HCT116 (cell line): Measurements from ENCODE around the gene MAN2B1. TPM values are rescaled to one million over a fixed set of nuclear protein-coding genes. Genes with fewer than 3 reads are reported as not detected.

Source experiments
- ATAC-seq: fragments of 200-7000 bp; cut with Tn5 transposase; 2 replicates; pipeline ENCODE4 v1.9.1; 2020; ENCODE audit warnings: mild to moderate bottlenecking, moderate library complexity
- BruUV-seq: library from RNA; stranded (reverse); fragments of 400-500 nt; replicated peaks from 2 replicates; lab custom pipeline; 2021; lab: Mats Ljungman, UMichigan
- CTCF ChIA-PET: fragments of 300-600 bp; sonication (Branson Sonifier 250); formaldehyde crosslinking; loops from one replicate; lab custom pipeline; 2021; ENCODE audit warnings: antibody characterized with exemption; lab: Charles Lee
- POLR2A ChIA-PET: fragments of 300-600, 350-600 bp; sonication (Branson Sonifier 250); formaldehyde crosslinking; loops from one replicate; lab custom pipeline; 2021; ENCODE audit warnings: antibody characterized with exemption; lab: Charles Lee
- RAD21 ChIA-PET, 2 experiments: fragments of 300-600 bp; sonication (Branson Sonifier 250); formaldehyde crosslinking; loops; one replicate each; lab custom pipeline; 2023; ENCODE audit warnings: low total read pairs in 2 of 2; ENCODE audit not compliant: uncharacterized antibody in 2 of 2, unreplicated experiment in 2 of 2, low non-redundant PET in 1 of 2; lab: Charles Lee
- DNase-seq: peaks from one replicate; pipeline ENCODE4 v3.0.0-alpha.2; 2010; ENCODE audit warnings: low read depth, low spot score
- H2AFZ ChIP-seq: fragments of 200-600 bp; shearing (Covaris generic), sonication (generic); 2 replicates; pipeline ENCODE4 v1.6.1; 2017; ENCODE audit warnings: low read depth, mixed run types, mixed read lengths, antibody characterized with exemption, low read length; ENCODE audit not compliant: poor library complexity, severe bottlenecking
- H3K27ac ChIP-seq: 2 replicates; pipeline ENCODE4 v1.5.1; 2012; ENCODE audit warnings: low read depth, low read length
- H3K27me3 ChIP-seq: fragments of 200-600 bp; sonication (generic); 2 replicates; pipeline ENCODE4 v1.6.1; 2016; ENCODE audit warnings: mixed run types, low read length, mixed read lengths; ENCODE audit not compliant: insufficient read depth
- H3K36me3 ChIP-seq, 2 experiments: fragments of 200-500 bp in 1 of 2; fragments of 200-600 bp in 1 of 2; sonication (Bioruptor generic) in 1 of 2; sonication (generic) in 1 of 2; 2 replicates each; pipeline versions ENCODE4 v1.5.1 to v1.6.1; 2014 to 2016; ENCODE audit warnings: low read length in 2 of 2, inconsistent platforms in 1 of 2, mixed read lengths in 1 of 2, mixed run types in 1 of 2; ENCODE audit not compliant: insufficient read depth in 2 of 2, control insufficient read depth in 1 of 2
- H3K4me1 ChIP-seq, 2 experiments: fragments of 200-600 bp in 1 of 2; sonication (generic) in 1 of 2; 2 replicates each; pipeline versions ENCODE4 v1.5.1 to v1.6.1; 2012 to 2017; ENCODE audit warnings: low read length in 2 of 2, inconsistent platforms in 1 of 2, mild to moderate bottlenecking in 1 of 2, mixed read lengths in 1 of 2, mixed run types in 1 of 2, moderate library complexity in 1 of 2; ENCODE audit not compliant: insufficient read depth in 2 of 2, control insufficient read depth in 1 of 2
- H3K4me2 ChIP-seq: fragments of 200-600 bp; sonication (generic); 2 replicates; pipeline ENCODE4 v1.6.1; 2017; ENCODE audit warnings: mixed run types, low read length, mixed read lengths
- H3K4me3 ChIP-seq, 2 experiments: fragments of 200-600 bp in 1 of 2; sonication (generic) in 1 of 2; replicated peaks in 1 of 2; 2 replicates each; pipeline ENCODE4 v1.5.1; 2011 to 2016; ENCODE audit warnings: low read length in 2 of 2, control low read depth in 1 of 2, low read depth in 1 of 2, mild to moderate bottlenecking in 1 of 2, mixed read lengths in 1 of 2, mixed run types in 1 of 2
- H3K79me2 ChIP-seq: fragments of 200-600 bp; sonication (generic); 2 replicates; pipeline ENCODE4 v1.6.1; 2017; ENCODE audit warnings: mild to moderate bottlenecking, mixed run types, low read length, moderate library complexity, mixed read lengths; ENCODE audit not compliant: insufficient read depth
- H3K9ac ChIP-seq: fragments of 200-600 bp; sonication (generic); 2 replicates; pipeline ENCODE4 v1.6.1; 2016; ENCODE audit warnings: low read length, mixed read lengths
- H3K9me2 ChIP-seq: fragments of 200-600 bp; sonication (generic), shearing (Covaris generic); 2 replicates; pipeline ENCODE4 v1.6.1; 2017; ENCODE audit warnings: mixed run types, mild to moderate bottlenecking, moderate library complexity; ENCODE audit not compliant: insufficient read depth
- H3K9me3 ChIP-seq, 2 experiments: fragments of 200-500 bp in 1 of 2; fragments of 200-600 bp in 1 of 2; sonication (Bioruptor generic) in 1 of 2; sonication (generic) in 1 of 2; 2 replicates each; pipeline ENCODE4 v1.6.1; 2014 to 2017; ENCODE audit warnings: low read length in 2 of 2, mixed read lengths in 2 of 2, inconsistent platforms in 1 of 2, low read depth in 1 of 2, mild to moderate bottlenecking in 1 of 2, mixed run types in 1 of 2, moderate library complexity in 1 of 2; ENCODE audit not compliant: control insufficient read depth in 1 of 2, insufficient read depth in 1 of 2
- H4K20me1 ChIP-seq: fragments of 200-600 bp; sonication (generic), shearing (Covaris generic); 2 replicates; pipeline ENCODE4 v1.6.1; 2017; ENCODE audit warnings: mixed run types, mild to moderate bottlenecking, moderate library complexity; ENCODE audit not compliant: insufficient read depth
- ELF1 ChIP-seq: IDR thresholded peaks from 2 replicates; pipeline ENCODE4 v1.6.1; 2012; ENCODE audit warnings: low read depth, borderline replicate concordance
- EZH2phosphoT487 ChIP-seq: fragments of 200-600 bp; IDR thresholded peaks from 2 replicates; pipeline ENCODE4 v1.6.1; 2018; ENCODE audit warnings: antibody characterized with exemption, borderline replicate concordance
- JUND ChIP-seq: IDR thresholded peaks from 2 replicates; pipeline ENCODE4 v1.6.1; 2012
- POLR2AphosphoS5 ChIP-seq: IDR thresholded peaks from 2 replicates; pipeline ENCODE4 v1.6.1; 2011; ENCODE audit warnings: mild to moderate bottlenecking, low read depth, low read length, moderate library complexity
- REST ChIP-seq: IDR thresholded peaks from 2 replicates; pipeline ENCODE4 v1.6.1; 2012; ENCODE audit warnings: low read depth
- intact Hi-C: fragments of 100-400 bp; cut with micrococcal nuclease; formaldehyde crosslinking; loops from 2 replicates; pipeline ENCODE4 v1.10.0; 2022
- total RNA-seq: library from RNA; stranded (reverse); gene quantifications from one replicate; pipeline ENCODE4 v1.2.1, GENCODE V29; 2021; ENCODE audit not compliant: unreplicated experiment
- TF ChIP-seq, protein P1 (sequence below): IDR thresholded peaks from 2 replicates; pipeline ENCODE4 v1.6.1; 2012
- TF ChIP-seq, protein P2 (sequence below): IDR thresholded peaks from 2 replicates; pipeline ENCODE4 v1.6.1; 2012

Gene MAN2B1
- total RNA-seq, 1 experiment from 2014 or later, result 48.3 TPM

GRCh38 chr19:12606796-12607195, 59.7 kb downstream of the MAN2B1 start:
- no peak overlapping the region for H3K9ac ChIP-seq
- peaks cover 11% of the 10 kb centered on the region for H3K79me2 ChIP-seq
- no peak overlapping the region for H3K4me2 ChIP-seq
- no peak overlapping the region for H3K27ac ChIP-seq
- H4K20me1 ChIP-seq, result no peaks in the 10 kb centered on the region
- no peaks in the 10 kb centered on the region for H3K27me3 ChIP-seq
- CTCF ChIA-PET, result no interaction called here
- no peak for DNase-seq
- no peak overlapping the region for H2AFZ ChIP-seq
- BruUV-seq, result no TSS peak
- H3K4me1 ChIP-seq, result peaks cover 2 to 5% of the 10 kb centered on the region in 2 experiments; a peak in 2 of 4 replicates
- intact Hi-C loops, result no loop called here
- no peak for ATAC-seq
- TF ChIP-seq JUND (no peak), ELF1 (no peak), REST (no peak), EZH2phosphoT487 (no peak), POLR2AphosphoS5 (no peak)
- TF ChIP-seq, protein P1, sequence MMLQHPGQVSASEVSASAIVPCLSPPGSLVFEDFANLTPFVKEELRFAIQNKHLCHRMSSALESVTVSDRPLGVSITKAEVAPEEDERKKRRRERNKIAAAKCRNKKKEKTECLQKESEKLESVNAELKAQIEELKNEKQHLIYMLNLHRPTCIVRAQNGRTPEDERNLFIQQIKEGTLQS, result no peak
- TF ChIP-seq, protein P2, sequence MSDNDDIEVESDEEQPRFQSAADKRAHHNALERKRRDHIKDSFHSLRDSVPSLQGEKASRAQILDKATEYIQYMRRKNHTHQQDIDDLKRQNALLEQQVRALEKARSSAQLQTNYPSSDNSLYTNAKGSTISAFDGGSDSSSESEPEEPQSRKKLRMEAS, result no peak
- POLR2A ChIA-PET, result interaction anchor here (0.6 kb wide), 1 partner anchor 805 kb away, joined by 3 read pairs; no protein-coding TSS in a partner anchor
- no peak overlapping the region for H3K4me3 ChIP-seq
- RAD21 ChIA-PET, result interaction anchor here in 1 of 2 experiments (0.7 kb wide), 1 partner anchor 10 kb away, joined by 3 read pairs; no protein-coding TSS in a partner anchor
- no peaks in the 10 kb centered on the region for H3K9me3 ChIP-seq
- H3K9me2 ChIP-seq, result no peaks in the 10 kb centered on the region
- peaks cover 0 to 4% of the 10 kb centered on the region in 2 experiments; a peak in 1 of 4 replicates for H3K36me3 ChIP-seq
